Measurements from ENCODE around the gene RREB1. TPM values are rescaled to one million over a fixed set of nuclear protein-coding genes. Genes with fewer than 3 reads are reported as not detected.
"Not testable (repeated sequence)": the region's sequence is repeated elsewhere in the genome, so short reads cannot be mapped to it uniquely, and the experiment has no call there.

RREB1 gene
- total RNA-seq, 1 experiment from 2014 or later: 30.7 TPM

GRCh38 chr6:7264041-7264440 is 156.3 kb downstream of the RREB1 start:
- ATAC-seq (no peak), DNase-seq (ENCODE audit: low read depth, low spot score) (no peak)
- Histone ChIP-seq H3K9me3 (ENCODE audit: control insufficient read depth, insufficient read depth, low read depth, low read length) (no peaks in the 10 kb centered on the region), H3K27ac (ENCODE audit: low read length) (no peak overlapping the region), H3K4me3 (ENCODE audit: low read depth in 2 of 2, low read length in 2 of 2) (no peak overlapping the region), H3K36me3 (ENCODE audit: control insufficient read depth, insufficient read depth, low read length) (no peaks in the 10 kb centered on the region), H3K4me1 (ENCODE audit: control insufficient read depth, insufficient read depth, low read length) (no peaks in the 10 kb centered on the region), H3K27me3 (ENCODE audit: control insufficient read depth, insufficient read depth, low read length) (no peaks in the 10 kb centered on the region)
- CTCF ChIA-PET: no interaction called here
- intact Hi-C loops (cut with micrococcal nuclease; ENCODE audit: unreplicated experiment) (no loop called here), in situ Hi-C loops (cut with HindIII; ENCODE audit: low pct_unique_long_range_greater_than_20kb, low sequenced_read_pairs) (no loop called here)
- POLR2A ChIA-PET: no interaction called here
- TF ChIP-seq CTCF (IDR thresholded peaks at IDR 0.05) (no peak), POLR2AphosphoS5 (IDR thresholded peaks at IDR 0.05; ENCODE audit: low read depth, low read length) (no peak), SIN3A (IDR thresholded peaks at IDR 0.05; ENCODE audit: borderline replicate concordance, insufficient read depth, low read depth, low read length) (no peak), TCF7L2 (IDR thresholded peaks at IDR 0.05; ENCODE audit: low read depth, low read length) (no peak), REST (IDR thresholded peaks at IDR 0.05; ENCODE audit: insufficient read depth in 1 of 2, low read depth in 2 of 2, low read length in 1 of 2) (no peak)
- BruUV-seq (replicated peaks): no TSS peak

GRCh38 chr6:7264686-7265384 is 157.1 kb downstream of the RREB1 start:
- in situ Hi-C loops (cut with HindIII; ENCODE audit: low pct_unique_long_range_greater_than_20kb, low sequenced_read_pairs) (no loop called here), intact Hi-C loops (cut with micrococcal nuclease; ENCODE audit: unreplicated experiment) (no loop called here)
- Histone ChIP-seq H3K9me3 (ENCODE audit: control insufficient read depth, insufficient read depth, low read depth, low read length) (no peaks in the 10 kb centered on the region), H3K4me3 (ENCODE audit: low read depth in 2 of 2, low read length in 2 of 2) (no peak overlapping the region), H3K27ac (ENCODE audit: low read length) (no peak overlapping the region), H3K27me3 (ENCODE audit: control insufficient read depth, insufficient read depth, low read length) (no peaks in the 10 kb centered on the region), H3K4me1 (ENCODE audit: control insufficient read depth, insufficient read depth, low read length) (no peaks in the 10 kb centered on the region), H3K36me3 (ENCODE audit: control insufficient read depth, insufficient read depth, low read length) (no peaks in the 10 kb centered on the region)
- no peak for DNase-seq (ENCODE audit: low read depth, low spot score)
- no TSS peak for BruUV-seq (replicated peaks)
- ChIA-PET CTCF (no interaction called here), POLR2A (no interaction called here)
- no peak for ATAC-seq
- TF ChIP-seq SIN3A (IDR thresholded peaks at IDR 0.05; ENCODE audit: borderline replicate concordance, insufficient read depth, low read depth, low read length) (no peak), REST (IDR thresholded peaks at IDR 0.05; ENCODE audit: insufficient read depth in 1 of 2, low read depth in 2 of 2, low read length in 1 of 2) (no peak), TCF7L2 (IDR thresholded peaks at IDR 0.05; ENCODE audit: low read depth, low read length) (no peak), POLR2AphosphoS5 (IDR thresholded peaks at IDR 0.05; ENCODE audit: low read depth, low read length) (no peak), CTCF (IDR thresholded peaks at IDR 0.05) (no peak)

GRCh38 chr6:7265385-7265726 is 157.6 kb downstream of the RREB1 start:
- H3K27me3 ChIP-seq (ENCODE audit: control insufficient read depth, insufficient read depth, low read length); intact Hi-C loops (cut with micrococcal nuclease; ENCODE audit: unreplicated experiment); ATAC-seq; DNase-seq (ENCODE audit: low read depth, low spot score); POLR2A ChIA-PET; H3K4me1 ChIP-seq (ENCODE audit: control insufficient read depth, insufficient read depth, low read length); CTCF ChIA-PET; H3K4me3 ChIP-seq (ENCODE audit: low read depth in 2 of 2, low read length in 2 of 2); BruUV-seq (replicated peaks); H3K9me3 ChIP-seq (ENCODE audit: control insufficient read depth, insufficient read depth, low read depth, low read length); H3K36me3 ChIP-seq (ENCODE audit: control insufficient read depth, insufficient read depth, low read length); H3K27ac ChIP-seq (ENCODE audit: low read length); in situ Hi-C loops (cut with HindIII; ENCODE audit: low pct_unique_long_range_greater_than_20kb, low sequenced_read_pairs): not testable (repeated sequence)
